Stimulated activated CD4-positive, alpha-beta T cell treated with anti-CD3 and anti-CD28 coated beads, Interleukin-12 subunit alpha, Interleukin-12 subunit beta, amount 100 ng/mL, for 48 hours (primary cell): ENCODE results near the gene LRRC32.

Source experiments
- DNase-seq, 3 donors: peaks; one replicate each; pipeline ENCODE4 v3.0.0-alpha.2; 2020; ENCODE audit warnings: low read depth in 2 of 3, low spot score in 1 of 3

The LRRC32 gene

DNA sequence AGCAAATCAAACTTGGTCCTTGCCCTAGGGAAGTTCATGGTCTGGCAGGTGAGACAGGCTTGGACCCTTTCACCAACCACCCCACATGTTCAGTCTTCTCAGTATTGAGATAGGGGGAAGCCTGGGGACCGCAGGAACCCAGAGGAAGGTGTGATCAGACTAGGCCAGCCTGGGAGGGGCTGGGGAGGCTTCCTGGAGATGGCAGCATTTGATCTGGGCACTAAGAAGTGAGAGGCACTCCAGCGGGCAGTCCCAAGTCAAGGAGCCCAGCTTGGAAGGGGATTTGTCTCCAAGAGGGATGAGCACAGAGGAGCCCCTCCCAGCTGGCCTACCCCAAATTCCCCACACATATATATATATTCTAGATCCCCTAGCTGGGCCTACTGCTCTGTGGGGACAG is 5.4 kb downstream of the LRRC32 start:
- no peak for DNase-seq

DNA sequence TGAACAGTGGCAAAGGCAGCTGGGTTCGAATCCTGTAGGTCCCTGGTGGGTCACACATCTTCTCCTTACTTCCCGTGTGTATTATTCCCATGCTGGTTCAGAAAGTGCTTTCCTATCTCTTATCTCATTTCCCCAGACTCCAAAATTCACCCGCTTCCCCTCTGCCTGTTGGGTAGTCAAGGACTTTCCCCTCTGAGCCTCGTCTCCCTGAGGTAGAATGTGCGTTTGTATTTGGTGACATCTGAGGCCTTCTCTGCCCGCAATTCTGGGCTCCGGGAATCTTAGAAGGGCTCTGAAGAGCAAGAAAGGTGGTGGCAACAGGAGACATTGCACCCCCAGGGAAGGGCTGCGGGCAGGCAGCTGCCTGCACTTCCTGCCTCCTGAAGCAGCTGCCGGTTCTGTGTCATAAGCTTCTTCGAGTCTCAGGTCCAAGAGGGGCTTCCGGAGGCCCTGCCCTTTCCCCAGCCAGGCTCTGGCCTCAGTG is 5.9 kb downstream of the LRRC32 start:
- no peak for DNase-seq

DNA sequence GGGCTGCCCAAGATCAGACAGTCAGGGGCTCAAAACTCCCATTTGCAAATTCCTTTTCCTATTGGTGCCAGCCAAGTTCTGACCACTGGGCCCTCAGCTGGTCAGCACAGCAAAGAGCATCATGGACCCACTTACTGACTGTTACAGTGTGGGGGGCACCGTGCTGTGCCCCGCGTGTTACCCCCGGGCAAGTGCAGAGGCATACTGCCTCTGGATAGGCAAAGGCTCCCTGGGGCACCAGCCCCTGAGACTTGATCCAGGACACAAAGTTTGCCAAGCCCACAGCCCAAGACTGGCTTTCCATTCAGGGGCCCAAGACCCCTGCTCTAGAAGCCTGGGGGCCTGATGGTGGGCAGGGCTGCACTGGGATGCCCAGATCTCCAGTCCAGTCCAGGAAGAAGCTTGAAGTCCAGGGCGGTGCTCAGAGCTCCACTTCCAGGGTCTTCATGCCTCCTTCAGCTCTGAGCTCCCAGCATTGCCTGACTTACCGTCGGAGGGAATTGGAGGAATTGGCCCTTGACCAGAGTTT is 6.6 kb downstream of the LRRC32 start:
- DNase-seq = no peak

DNA sequence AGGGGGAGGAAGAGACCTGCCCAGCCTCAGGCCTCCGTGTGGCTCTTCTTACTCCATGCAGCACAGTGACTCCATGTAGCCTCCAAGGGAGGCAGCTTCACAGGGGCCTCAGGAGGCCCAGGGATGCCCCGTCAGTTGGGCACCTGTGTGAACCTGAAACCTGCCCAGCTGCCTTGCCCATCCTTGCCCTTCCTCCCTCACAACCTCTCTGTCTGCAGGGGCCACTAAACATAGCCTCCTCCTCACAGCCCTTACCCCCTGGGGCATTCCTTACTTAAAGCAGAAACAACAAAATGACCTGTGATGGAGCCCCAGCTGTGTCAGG is 7.1 kb downstream of the LRRC32 start:
- no peak for DNase-seq

DNA sequence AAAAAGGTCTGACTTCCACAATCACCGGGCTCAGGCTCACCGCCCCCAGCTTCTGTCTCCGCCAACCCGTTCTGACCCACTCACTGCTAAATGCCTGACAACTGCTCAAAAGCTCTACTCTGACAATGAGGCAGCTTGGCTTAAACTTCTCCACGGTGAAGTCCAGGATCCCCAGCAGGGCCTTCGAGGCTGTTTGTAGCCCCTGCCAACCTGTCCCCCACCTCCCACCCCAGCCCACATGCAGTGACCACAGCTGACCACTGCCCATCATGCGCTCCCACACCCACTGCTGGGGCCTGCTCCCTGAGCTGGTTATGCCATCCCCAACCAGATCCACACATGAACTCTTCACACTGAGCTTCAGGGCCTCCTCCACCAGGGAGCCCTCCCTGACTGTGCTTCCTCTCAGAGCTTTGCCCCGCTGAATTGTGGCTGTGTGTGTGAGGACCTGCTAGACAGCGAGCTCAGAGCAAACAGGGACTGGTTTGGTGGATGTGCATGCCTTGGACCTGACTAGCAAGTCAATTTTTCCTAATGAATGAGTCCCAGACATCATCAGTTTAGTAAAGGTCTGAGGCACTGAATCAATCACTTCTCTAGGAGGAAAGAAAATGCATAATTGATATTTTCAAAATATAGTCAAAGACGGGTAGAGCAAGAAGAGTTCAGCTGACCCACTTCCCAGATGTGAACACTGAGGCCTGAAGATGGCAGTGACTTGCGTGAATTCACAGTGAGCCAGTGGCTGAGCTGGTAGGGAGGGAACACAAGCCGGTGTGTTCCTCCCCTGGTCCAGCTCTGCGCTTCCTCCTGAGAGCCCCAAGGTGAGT is 7.7 kb downstream of the LRRC32 start:
- no peak for DNase-seq

DNA sequence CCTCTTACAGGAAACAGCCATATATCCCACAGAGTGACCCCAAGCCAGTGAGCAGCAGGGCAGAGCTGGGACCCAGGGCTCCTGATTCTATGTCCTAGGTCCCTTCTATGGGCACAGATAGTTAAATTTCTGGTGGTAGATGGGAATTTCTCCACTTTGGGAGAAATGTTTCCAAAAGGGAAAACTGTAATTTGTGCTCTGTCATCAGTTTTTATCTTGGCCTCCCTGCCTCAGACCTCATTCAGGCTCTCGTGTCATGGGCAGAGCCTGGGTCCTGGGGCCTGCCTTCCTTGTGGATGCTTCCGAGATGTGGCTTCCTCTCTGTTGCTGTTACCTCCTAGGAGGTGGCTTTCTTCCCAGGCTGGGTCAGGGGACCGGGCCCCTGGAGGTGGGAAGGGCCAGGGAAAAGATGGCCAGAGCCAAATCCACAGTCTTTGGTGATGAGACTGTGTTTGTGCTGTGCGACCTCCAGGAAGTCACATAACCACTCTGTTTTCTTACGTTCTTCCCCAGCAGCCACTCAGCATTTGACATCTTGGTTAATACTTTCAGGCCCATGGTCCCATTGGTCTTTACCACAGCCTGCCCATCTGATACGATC is 8.6 kb downstream of the LRRC32 start:
- no peak for DNase-seq

DNA sequence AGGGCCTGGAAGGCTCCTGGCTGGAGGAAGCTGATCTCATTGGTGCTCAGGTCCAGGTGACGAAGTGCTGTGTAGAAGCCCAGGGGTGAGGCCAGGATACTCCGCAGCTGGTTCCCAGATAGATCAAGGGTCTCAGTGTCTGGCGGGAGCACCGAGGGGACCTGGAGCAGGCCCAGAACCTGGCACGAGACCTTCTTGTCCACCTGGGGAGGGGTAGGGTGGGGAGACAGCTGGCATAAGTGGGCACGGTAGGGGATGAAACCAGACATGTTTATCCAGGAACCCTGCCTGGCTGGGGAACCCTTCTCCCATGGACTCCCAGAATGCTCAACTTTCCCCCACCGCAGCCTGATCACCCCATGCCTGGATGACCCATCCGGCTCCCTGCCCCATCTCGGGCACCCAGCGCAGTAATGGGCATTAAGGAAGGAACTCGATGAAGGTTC is 9.2 kb downstream of the LRRC32 start:
- no peak for DNase-seq

DNA sequence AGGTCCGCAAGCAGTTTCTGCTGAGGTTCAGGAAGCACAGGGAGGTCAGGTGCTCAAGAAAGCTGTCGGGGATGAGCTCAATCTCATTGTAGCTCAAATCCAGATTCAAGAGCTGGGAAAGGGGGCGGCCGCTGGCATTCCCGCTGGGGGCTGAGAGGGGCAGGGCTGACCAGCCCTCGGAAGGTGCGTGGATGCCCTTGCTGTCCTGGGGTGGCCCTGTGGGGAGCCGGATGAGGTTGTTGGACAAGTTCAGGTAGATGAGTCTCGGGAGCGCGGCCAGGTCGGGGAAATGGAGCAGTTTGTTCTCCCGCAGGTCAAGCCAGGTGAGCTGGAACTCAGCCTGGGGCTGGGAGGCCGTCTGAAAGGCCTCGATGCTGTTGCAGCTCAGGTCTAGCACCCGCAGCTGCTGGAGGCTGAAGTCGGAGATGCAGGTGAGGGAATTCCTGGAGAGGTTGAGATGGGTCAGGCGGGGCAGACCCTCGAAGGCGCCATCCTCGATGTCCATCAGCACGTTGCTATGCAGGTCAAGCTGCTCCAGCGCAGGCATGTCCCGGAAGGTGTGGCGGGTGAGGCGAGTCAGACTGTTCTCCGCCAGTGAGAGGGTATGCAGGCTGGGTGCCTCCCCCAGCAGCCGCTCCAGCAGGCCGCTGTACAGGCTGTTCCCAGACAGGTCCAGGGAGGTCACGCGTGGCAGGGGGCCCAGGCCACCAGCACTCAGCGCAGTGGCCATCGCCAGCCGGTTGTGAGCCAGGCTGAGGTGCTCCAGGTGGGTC is 9.8 kb downstream of the LRRC32 start:
- DNase-seq = no peak

DNA sequence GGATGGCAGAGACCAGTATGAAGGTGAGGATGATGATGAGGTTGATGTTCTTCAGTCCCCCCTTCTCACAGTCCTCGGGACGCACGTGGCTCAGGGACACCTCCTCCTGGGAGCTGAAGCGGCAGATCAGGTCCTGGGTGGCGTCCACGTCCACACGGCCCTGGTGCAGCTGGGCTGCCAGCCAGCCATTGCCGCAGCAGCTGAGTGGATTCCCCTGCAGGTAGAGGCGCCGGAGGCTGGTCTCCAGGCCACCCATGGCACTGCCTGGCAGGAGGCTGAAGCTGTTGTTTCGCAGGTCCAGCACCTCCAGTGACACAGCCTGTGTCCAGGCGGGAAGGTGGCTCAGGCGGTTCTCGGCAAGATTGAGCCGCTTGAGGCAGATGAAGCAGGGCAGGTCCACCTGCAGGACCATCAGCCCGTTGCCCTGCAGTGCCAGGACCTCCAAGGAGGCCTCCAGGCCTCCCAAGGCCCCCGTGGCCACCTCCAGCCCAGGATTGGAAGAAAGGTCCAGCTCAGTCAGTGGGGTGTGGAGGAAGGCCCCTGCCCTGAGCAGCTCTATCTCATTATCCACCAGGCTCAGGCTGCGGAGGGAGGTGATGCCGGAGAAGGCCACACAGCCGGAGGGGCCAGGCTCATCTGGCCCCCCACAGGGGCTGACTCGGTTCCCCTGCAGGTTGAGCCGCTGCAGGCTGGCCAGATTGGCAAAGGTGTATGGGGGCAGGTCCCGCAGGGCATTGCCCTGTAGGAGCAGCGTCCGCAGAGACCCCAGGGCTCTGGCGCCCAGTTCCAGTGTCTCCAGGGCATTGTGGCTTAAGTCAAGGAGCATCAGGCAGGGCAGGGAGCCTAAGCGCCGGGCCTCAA is 10.6 kb downstream of the LRRC32 start:
- no peak for DNase-seq

DNA sequence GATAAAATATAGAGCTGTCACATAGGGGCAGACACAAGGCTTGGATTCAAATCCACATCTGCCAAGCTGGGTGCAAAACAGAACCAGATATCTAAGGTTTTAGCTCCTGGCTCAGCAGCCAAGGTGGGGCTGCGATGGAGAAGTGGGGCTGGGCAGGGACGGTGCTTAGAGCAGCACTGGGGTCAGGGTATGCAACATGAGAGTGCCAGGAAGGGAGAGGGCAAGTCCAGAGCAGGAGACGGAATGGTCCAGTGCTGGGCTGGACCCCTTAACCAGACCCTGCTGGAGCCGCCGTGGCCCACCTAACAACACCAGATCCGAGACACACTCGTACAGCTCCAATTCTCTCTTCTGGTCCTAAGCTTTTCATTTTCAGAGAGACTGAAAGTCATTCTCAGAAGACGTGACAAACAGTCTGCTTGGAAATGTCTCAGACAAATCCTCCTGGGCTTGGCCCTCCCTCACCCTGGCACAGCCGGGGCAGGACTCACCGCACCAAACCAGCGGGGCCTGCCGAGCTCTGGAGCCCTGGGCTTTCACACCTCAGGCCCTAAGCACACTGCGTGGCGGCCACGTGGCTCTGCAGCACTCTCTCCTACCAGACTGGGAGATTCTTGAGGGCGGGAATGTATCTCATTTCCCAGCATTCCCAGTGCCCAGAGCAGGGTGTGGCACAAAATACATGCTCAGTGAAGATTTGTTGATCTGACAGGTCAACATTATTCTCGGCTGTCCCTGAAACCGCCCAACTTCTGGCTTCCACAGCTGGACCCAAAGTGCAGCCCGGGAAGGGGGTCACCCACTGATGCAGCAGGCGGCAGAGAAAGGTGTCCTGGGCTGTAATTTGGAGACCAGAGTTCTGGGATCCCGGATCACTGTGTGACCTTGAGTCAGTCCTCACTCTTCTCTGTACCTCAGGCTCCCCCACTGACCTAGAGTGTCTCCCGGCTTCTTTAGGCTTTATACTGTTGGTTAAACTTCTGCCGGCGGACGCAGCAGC is 11.6 kb downstream of the LRRC32 start:
- DNase-seq = no peak

DNA sequence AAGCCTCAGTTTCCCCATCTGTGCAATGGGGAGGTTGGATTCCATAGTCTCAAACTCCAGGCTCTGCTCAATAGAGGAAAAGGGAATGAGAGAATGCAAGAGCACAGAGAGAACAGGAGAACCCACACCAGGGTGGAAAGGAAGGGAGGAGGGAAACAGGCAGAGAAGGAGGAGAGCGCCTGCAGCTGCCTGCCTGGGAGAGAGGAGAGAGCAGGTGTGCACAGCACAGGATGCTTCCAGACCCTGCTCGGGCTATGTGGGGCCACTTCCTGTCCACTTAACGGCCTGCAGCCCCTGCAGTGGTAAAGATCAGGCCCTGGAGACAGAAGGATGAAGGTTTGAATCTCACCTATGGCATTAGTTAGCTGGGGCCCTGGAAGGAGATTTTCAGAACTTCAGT is 12.3 kb downstream of the LRRC32 start:
- DNase-seq = no peak

DNA sequence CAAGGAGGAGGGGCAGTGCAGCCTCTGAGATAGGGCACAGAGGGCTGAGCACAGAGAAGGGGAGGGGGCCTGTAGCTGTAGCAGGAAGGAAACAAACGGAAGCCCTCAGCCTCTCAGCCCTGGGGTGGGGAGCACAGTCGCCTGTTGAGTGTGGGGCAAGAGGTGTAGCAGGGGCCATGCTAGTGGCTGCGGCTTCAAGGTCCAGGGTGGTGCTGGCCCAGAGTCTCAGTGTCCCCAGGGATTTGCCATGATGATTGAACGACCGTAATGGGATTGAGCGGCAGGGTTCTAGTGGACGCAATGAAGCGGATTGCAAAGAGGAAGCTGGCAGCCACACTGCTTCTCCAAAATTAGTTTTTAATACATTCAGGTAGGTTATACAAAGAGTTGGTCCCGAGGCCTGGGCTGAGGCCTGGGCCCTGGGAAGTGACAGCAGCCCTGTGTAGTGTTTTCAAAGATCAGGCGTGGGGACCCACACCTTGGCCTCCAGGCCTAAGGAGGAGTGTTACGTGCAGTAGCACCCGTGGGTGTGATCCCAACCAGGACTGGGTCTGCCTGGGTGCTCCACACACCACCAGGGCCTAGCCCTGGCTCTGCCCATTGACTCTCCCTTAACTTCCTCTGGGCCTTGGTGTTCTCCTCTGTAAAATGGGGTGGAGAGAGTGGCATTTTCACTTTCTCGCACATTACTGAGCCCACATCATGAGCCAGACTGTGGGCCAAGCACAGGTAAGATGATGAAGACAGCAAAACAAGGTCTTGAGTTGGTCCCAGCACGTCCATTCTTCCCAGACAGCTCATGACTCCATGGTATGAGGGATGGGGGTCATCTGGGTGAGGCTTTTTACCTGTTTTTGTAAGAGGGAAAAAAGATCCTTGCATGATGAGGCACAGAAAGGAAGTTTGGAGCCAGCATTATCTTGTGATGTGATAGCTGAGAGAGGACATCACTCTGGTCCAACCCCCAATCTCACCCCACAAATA is 13.1 kb downstream of the LRRC32 start:
- DNase-seq = no peak

DNA sequence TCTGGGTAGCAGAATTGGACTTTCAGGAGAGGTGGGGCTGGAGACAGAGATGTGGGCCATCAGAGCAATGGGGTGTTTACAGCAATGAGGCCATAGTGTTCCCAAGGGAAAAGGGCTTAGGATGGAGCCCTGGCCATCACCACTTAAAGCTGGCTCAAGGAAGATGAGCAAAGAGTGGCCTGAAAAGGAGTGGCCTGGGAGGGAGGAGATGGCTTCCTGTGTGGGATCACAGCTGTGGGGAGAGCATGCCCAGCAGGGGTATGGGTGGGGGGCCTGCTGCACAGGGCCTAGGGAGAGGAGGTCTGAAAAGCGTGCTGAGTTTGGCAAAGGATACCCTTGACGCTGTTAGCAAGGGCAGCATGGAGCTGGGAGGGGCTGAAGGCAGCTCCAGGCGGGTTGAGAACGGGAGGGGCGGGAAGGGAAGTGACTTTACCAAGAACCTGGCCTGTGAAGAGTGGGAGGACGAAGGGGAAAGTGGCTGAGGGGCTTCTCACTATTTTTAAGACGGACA is 13.9 kb downstream of the LRRC32 start:
- DNase-seq = no peak

DNA sequence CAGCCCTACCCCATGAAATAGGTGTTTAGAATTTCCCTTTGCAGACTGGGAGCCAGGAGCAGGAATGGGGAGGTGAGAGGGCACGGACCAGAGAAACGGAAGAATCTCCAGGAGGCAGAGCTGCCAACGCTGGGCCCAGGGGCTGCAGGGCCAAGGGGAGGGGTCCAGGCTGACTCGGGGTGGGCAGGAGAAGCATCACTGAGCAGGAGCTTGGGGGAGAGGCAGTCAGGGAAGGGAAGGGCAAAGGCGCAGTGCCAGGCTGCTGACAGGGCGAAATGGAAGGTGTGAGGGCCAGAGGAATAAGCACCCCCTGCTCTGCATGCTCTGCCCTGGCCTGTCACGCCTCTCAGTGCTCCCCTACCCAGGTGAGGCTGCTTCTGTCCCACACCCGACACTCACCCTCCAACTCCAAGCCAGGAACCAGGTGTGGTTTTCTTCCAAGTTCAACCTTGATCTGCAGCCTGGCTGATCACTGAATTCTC is 14.5 kb downstream of the LRRC32 start:
- no peak for DNase-seq

DNA sequence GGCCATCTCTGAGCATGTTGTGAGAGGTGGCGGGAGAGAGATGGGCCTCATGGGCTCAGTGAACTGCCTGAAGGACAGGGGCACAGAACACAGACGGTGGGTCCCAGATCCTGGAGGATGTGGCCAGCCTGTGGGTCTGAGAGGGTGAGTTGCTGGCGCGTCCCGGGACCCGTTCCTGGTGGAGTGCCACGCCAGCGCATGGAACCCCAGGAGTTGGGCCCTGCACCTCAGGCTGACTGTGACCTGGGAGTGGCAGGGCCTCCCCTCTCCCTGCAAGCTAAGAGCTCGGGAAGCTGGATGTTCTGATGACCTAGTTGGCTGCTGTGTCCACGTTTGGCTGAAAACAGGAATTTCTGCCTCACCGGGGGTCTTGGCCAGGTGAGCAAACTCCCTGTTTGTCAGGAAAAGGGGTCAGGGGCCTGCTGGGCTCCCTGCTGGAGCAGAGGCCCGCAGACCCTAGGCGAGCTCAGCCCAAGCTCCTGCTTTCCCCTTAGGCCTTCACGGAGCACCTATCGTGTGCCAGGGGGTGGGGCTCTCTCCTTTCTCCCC is 15.0 kb downstream of the LRRC32 start:
- no peak for DNase-seq

DNA sequence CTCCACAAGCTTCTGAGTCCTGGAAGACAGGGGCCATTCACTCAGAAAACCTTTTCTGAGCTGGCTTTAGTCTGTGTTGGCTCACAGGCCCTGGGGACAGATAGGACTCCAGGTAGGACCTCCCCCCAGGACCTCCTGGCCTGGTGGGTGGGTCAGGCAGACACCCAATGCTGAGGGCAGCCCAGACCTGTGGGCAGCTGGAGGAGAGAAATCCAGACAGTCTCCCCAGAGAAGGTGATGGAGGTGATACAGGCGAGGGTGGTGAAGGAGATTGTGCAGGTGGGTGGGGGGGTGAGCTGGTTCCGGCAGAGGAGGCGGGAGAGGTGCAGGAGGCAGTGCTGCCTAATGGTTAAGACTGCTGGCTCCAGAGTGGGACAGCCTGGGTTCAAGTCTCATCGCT is 15.6 kb downstream of the LRRC32 start:
- no peak for DNase-seq

DNA sequence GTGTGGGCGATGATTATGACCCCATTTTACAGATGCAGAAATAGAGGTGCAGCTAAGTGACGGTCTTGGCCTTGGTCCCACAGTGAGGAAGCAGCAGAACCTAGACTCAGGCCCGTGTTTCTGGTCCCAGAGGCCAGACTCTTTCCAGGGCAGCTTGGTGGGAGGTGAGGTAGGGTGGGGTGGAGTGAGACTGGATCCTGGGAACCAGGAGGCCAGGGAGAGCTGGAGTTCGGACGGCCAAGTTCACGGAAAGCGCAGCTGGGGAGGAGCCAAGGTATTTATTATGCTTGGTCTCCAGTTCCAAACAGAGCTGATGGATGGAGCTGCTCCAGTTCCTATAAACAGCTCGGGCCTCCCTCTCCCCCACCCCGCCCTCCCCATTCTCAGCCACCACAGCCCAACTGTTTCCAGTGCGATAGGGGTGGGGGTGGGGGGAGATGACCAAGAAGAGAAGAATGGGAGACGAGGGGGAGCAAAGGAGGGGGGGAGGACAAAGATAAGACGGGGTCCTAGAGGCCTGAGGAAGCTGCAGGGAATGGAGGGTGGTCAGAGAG is 16.2 kb downstream of the LRRC32 start:
- no peak for DNase-seq
